IPS-NIHi11 (cell line): ENCODE measurements around the gene GOLM1.
"Not testable (repeated sequence)": the region's sequence is repeated elsewhere in the genome, so short reads cannot be mapped to it uniquely, and the experiment has no call there.

Experiments used
- DNase-seq: peaks from one replicate; pipeline ENCODE4 v3.0.0; 2012; ENCODE audit warnings: mixed read lengths, low spot score

Gene GOLM1, protein sequence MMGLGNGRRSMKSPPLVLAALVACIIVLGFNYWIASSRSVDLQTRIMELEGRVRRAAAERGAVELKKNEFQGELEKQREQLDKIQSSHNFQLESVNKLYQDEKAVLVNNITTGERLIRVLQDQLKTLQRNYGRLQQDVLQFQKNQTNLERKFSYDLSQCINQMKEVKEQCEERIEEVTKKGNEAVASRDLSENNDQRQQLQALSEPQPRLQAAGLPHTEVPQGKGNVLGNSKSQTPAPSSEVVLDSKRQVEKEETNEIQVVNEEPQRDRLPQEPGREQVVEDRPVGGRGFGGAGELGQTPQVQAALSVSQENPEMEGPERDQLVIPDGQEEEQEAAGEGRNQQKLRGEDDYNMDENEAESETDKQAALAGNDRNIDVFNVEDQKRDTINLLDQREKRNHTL

DNA sequence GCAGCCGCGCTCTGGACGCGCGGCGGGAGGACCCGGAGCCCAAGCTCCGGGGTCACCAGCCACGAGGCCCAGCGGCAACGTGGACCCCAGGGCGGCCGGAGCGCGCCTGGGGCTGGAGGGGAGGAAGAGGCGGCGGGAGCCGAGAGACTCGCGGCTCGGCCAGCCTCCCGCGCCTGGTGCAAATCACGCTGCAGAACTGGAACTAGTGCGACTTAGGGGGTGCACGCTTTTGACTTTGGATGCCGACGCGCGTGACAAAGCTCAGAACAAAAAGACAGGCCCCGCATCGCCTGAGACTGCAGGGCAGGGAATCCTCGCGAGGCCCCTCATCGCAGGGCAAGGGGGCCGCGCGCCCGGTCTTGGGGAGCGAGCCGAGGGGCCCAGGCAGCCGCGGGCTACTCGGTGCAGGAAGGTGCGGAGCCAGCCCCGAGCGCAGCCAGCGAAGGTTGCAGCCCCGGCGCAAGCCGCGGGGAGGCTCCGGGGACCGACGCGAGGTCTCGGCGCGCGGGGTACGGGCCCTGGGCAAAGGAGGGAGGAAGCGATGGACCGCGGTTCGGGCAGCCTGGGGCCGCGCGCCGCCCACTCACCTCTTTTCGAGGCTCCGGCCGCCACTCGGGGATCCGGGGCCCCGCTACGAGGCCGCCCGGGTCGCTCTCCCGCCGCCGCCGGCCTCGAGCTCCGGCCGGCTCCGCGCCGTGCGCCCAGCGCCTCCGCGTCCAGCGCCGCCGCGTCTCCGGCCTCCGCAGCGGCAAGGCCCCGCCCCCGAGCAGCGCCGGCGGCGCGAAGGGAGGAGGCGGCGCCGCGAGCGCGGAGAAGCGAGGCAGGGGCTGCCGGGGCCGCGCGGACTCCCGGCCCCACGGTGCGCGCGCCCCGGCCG, at the start of gene GOLM1:
Gene GOLM1, minus strand, starts transcription at position 735 of the 877 bp plus-strand sequence. CDS start 20,238 bp downstream, outside the sequence.
- peak; percentile 90 for DNase-seq

DNA sequence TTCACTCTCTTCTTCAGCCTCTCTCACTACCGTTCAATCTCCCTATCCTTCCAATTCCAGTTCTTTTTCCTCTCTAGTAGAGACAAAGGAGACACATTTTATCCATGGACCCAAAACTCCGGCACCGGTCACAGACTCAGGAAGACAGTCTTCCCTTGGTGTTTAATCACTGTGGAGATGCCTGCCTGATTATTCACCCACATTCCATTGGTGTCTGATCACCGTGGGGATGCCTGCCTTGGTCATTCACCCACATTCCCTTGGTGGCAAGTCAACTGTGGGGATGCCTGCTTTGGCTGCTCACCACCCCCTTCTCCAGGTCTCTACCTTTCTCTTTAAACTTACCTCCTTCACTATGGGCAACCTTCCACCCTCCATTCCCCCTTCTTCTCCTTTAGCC, 47.3 kb upstream of the GOLM1 start:
- DNase-seq = not testable (repeated sequence)

DNA sequence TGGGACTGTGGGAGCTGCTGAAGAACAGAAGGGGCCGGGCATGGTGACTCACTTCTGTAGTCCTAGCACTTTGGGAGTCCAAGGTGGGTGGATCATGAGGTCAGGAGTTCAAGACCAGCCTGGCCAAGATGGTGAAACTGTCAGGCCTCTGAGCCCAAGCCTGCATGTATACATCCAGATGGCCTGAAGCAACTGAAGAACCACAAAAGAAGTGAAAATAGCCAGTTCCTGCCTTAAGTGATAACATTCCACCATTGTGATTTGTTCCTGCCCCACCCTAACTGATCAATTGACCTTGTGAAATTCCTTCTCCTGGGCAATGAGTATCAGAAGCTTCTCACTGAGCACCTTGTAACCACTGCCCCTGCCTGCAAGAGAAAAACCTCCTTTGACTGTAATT, 46.6 kb upstream of the GOLM1 start:
- DNase-seq = not testable (repeated sequence)

DNA sequence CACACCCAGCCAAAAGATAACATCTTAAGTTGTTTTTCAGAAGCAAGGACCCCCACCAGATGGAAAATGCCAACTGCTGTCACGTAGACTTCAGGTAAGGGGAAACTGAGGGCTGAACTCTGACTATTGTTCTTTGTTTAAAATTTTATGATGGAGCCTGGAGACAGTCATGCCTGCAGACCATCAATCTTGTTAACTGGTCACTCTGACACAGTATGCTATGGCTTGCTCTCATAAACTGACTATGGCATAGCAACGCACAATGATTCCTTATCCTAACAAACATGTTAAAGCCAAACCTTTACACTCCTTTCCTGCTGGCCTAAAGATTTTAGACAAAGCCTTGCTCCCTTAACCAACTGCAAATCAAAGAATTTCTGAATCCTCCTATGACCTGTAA, 43.6 kb upstream of the GOLM1 start:
- DNase-seq = no peak

DNA sequence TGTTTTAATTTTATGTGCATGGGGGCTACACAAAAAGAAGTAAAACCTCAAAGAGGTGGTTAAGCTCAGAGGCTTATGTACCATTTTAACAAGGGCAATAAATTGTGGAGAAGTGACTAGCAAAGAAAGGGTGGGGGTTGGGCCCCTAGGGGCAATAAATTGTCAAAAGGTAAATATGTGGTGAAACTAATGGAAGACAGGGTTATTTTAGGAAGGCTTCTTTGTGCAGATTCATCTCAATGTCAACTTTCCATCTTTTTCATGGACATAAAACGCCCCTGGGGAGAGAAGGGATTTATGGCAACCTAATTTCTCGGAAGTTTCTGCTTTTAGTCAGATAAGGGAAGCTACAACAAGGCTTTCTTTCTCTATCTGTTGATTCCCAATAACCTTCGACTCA, 42.5 kb upstream of the GOLM1 start:
- DNase-seq = no peak

DNA sequence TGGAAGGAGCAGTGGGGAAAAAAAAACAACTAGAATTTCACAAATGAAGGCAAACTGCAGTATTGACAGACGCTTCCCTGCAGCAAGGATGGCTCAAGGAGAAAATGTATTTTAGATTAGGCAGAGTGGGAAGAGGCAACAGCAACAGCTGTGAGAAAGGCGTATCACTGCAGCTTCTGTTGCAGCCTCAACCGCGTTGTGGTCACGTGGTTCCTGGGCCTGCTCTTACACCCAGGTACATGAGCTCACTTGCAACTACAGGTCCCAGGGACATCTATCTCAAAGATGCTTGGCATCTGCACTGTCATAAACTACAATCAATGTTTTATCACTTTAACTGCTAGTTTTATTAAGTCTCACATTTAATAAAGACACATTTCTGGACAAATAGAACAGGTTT, 36.0 kb upstream of the GOLM1 start:
- no peak for DNase-seq

DNA sequence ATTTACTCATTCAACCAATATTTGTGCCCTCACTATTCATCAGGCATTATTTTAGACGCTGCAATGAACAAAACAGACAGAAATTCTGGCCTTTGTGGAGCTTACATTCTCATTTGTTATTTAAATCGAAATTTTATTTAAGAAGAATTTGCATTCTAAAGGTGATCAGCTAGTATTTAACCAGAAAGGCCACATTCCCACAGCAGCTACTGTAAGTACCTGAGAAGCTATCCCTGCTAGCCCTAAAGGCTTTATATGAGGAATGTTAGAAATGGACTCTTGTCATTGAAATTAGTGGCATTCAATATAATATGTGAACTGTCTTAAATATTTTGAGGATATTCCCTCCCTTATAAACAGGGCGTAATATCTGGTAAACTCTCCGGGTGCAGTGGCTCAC, 35.0 kb upstream of the GOLM1 start:
- DNase-seq = no peak

DNA sequence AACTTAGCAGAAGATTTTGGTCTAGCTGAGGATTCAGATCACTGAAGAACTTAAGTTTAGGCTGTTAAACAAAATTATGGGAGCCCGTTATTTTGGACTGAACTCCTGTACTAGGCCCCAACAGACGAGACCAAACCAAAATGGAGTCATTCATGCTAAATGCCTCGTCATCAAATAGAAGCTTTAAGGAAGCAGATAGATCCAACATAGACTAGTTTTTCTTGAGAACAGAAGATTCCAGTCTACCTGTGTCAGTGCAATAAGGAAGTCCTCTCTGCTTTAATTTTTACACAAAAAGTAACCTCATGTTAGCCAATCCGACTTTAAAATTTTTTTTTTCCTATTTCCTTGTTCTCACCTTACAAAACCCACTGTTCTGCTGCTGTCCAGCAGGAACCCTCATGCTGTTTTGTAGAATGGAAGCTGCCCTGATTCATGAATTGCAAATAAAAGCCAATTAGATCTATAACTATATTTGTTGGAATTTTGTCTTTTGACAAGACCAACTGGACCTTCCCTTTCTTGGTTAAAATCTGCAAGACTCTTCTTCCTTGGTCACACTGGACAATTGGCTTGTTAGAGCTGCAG, 29.0 kb upstream of the GOLM1 start:
- DNase-seq = no peak

DNA sequence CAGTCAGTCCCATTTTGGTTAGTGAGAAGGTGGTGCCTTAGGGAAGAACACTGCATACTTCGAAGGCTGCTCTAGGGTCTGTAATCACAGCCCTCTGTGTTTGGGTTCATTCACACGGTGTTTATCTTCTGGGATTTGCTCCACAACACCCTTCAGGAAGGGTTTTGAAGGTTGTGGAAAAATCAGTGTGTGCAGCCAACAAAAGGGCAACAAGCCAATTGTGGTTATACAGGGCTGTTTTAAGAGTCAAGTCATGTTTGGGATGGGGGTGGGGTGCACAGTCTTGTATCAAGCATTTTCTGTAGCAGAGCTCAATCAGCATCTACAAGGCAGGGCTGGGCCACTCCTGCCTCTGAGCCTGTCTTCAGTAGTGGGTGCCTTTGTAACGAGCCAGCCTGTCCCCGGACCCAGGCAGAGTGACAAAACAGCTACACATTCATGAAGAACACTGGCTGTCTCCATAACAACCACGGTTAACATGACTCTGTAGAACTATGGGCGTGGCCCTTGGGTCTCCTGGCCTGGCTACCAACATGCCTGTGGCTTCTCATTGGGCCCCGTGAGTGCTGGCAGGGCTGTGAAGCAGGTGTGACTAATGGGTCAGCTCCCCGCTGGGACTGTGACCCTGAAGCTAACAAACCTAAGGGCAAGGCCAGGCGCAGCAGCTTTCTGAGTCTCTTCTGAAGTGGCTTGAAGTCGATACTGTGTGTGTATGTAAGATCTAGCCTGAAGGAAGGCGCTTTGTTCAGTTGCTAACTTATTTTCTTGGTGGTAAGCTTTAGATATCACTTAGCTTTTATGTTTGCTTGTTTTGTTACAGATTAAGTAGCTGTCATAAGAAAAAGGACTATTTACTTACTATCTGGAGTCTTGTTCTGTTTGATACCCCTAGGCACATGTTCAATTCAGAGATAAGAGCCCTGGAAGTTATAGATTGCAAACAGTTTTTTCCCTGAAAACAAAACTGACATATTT, 27.9 kb upstream of the GOLM1 start:
- DNase-seq = peak; percentile 93

DNA sequence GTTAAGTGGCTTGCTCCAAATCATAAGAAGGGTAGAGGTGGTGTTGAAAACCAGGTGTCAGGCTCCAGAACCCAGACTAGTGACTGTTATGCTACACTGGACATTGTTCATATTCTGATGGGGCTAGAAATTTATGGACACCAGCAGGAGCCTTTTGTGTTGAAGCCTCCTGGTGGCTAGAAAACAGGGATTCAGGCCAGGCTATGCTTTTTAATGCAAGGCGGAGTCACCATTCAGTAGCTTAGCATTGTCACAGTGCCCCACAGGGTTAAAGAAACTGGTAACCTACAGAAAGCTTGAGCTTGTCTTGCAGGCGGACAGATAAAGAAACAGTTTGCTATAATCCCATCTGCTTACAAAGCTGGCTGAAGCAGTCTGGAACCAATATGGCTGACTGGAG, 23.0 kb upstream of the GOLM1 start:
- peak; percentile 40 for DNase-seq

DNA sequence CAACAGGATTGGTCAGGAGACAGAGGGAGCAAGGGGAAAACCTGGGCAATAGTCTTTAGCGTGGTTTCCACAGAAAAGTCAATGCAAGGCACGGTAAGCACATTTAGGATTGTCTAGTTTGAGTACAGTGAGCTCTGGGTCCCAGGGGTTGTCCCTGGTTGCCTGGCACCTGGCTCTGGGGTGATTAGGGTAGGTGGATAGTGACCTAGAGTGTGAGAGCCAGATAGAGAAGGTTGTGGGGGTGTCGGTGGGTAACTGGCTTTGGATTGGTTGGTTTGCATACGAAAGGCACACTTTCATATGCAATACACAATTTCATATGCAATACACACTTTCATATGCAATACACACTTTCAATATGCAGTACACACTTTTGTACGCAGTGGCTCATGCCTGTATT, 20.1 kb upstream of the GOLM1 start:
- DNase-seq = no peak

DNA sequence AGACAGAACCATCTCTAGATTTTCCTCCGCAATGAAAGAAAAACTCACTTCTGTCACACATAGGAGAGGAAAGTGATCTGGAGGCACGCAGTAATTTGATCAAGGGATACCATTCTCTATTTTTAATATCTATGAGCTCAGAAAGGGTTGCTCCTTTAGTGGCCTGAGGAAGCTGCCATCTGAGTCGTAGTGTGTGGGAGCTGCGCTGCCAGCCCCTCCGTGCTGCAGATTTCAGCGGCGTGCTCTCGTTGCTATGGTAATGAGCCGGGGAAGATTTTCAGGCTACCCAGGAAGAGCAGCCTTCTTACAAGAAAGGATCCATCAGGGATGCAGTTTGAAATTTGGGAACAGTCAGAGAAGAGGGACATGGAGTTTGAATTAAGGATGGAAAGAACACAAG, 17.1 kb upstream of the GOLM1 start:
- DNase-seq = no peak

DNA sequence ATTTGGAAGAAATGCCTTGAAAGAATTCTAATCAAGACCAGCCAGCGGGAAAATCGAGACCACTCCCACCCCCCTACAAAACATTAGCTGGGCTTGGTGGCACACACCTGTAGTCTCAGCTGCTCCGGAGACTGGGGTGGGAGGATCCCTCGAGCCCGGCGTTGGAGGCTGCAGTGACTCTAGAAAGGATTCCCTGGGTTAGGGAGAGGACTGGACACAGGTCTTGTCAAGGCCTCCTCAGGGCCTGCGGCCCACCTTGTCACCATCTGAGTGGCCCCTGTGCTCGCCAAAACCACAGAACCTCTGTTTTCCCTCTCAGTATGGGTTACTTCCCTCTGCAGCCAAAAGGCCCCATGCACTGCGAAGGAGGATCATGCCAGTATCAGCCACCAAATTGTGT, 16.5 kb upstream of the GOLM1 start:
- no peak for DNase-seq

DNA sequence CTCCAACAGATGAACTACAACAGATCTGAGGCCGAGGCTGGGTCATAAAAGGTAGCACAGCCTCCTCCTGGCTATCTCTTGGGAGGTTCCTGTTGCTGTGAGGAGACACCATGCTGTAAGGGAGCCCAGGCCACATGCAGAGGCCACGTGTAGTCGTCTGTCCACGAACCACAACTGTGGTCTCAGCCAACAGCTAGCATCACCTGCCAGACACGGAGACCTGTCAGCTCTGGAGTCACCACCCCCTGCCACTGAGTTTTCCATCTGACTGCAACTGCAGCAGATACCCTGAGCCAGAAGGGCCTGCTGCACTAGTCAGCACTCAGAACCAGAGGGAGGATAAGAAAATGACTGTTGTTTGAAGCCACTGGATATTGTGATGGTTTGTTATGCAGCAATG, 12.7 kb upstream of the GOLM1 start:
- DNase-seq = no peak

DNA sequence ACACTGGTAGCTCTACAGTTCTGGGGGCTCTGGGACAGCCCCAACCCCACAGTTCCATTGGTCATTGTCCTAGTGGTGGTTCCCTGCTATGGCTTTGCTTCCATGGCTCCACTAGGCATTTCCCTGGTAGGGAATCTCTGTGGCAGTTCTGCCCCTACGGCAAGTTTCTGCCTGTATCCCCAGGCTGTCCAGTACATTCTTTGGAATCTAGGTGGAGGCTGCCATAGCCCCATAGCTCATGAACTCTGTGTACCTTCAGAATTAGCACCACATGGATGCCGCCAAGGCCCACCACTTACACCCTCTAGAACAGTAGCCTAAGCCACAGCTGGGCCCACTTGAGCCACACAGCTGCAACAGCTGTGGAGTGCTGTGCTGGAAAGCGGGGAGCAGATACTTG, 3.3 kb upstream of the GOLM1 start:
- no peak for DNase-seq

DNA sequence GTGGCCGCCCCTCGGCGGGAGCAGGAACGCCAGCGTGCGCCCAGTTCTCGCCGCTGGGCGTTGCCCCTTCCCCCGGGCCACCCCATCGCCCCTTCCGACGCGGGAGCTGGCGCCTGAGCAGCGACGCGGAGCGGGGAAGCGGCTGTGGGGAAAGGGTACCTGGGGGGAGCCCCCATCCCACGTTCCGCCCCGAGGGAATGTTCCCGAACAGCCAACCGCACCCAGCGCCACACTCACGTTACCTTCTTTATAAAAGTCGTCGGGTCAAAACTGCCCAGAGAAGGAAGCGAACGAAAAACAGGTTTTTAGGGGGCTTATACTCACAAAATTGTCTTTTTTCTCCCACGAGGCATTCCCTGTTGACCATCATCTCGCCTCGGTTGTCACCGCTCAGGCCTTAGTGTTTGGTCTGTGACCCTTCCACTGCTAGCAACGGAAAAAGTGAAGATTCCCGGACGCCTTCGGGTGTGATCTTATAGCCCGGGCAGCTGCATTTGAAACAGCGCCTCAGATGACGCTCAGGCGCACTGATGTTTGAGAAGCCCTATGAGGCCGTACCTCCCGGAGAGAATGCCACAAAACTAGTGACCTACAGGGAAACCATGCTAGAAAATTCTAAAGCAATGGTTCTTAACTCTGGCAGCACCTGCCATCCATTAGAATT, 475 bp upstream of the GOLM1 start:
- no peak for DNase-seq

DNA sequence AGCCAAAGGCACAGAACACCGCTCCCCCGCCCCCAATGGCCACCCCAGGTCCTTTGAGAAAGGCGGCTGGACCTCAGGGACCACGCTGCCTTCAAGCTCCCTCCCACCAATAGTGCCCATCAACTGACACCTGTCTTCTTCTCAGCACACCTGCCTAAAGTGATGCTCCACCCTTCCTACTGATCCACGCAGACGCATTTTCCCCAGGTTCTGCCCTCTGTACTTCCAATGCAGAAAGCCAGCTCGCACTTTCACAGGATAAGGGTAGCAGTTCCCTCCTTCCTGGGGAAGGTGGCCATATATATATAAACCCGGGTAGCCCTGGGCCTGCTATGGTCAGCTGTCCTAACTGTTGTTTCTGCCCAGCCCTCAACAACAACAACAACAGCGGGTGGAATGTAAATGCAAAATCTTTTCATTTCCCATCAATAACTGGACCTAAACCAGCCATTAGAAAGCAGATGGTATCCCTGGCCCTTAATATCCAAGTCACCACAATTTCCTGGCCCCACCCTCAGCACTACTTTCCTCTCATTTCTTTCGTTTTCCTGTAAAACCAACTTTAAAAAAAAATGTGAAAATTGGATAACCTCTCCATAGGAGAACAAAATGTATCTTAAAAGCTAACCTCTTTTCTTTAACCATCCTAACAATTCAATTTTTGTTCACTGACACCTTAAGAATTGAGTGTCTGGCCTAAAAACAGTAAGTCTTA, 1.7 kb downstream of the GOLM1 start:
- DNase-seq = no peak

DNA sequence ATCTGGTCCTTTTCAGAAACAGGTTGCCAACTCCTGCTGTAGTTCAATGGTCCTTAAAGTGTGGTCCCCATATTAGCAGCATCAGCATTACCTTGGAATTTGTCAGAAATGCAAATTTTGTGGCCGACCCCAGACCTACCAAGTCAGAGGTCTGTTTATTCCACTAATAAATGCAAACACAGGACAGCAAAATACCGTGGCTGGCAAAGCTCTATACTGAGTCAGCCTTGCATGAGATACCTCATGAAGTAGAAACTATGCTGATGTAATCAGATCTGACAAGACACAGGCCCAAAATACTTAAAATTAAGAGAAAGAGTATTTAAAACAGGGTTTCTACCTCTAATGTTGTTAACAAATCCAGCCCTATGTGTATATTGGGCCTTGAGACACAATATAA, 3.0 kb downstream of the GOLM1 start:
- DNase-seq = no peak

DNA sequence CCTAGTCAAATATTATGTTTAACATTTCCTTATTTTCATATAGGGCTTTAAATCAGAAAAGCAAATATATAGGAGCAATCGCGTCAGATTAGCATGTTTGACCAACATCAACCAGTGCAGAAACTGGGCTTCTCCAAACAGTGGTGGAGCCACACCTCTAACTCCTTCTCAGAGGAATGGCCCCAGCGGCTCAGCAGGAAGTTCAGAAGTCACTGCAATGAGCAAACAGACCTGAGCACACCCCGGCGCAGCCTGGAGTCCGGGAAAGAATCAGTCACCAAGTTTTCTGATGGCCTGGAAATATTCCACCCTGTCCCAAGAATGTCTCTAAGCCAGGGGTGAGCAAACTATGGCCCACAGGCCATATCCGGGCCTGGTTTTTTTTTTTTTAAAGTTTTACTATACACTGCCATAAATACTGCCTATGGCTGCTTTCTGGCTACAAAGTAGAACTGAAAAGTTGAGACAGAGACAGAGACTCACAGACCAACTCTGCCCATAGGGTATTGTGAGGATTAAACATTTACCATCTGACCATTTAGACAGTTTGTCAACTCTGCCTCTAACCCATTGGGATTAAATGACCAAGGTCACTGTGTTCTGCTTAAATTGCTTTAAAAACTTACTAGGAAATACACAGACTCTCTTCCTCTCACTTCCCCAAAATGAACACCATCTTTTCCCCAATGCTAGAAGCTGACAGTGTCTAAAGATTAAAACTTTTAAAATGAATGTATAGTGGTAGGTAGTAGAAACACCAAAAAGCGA, 5.4 kb downstream of the GOLM1 start:
- DNase-seq = no peak

DNA sequence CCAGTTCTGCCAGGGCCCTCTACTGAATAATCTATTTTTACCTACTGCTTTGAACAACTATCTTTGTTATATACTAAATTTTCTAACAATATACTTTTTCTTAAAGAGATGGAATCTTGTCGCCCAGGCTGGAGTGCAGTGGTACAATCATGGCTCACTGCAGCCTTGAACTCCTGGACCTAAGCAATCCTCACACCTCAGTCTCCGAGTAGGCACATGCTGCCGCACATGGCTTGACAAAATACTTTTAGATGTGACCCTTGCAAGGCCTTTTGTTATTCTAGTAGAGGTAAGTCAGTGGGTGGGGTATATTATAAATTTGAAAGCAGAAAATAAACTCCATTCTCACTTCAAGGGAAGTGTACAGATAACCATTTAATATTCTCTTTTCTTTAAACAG, 7.9 kb downstream of the GOLM1 start:
- no peak for DNase-seq
